ENCODE measurements around the gene RAB9A.

GRCh38 chrX:13756381-13756780 lies 67.5 kb downstream of the RAB9A start:
- no peak for TF ChIP-seq CTCF (conservative IDR thresholded peaks at IDR 0.05)
- no peak for TF ChIP-seq EZH2 (IDR thresholded peaks at IDR 0.05; ENCODE audit: low read depth)

Data from PC-9 (cell line).